Smooth muscle cell (in vitro differentiated cells): ENCODE data around the gene NDUFB10. TPM values are rescaled to one million over a fixed set of nuclear protein-coding genes. Genes with fewer than 3 reads are reported as not detected.

Source experiments
- DNase-seq: peaks from one replicate; lab custom pipeline; 2025; ENCODE audit not compliant: unreplicated experiment; lab: John Stamatoyannopoulos, UW
- H2AFZ ChIP-seq: fragments of 200-600 bp; sonication (generic); 2 replicates; pipeline ENCODE4 v1.6.0; 2016; ENCODE audit warnings: antibody characterized with exemption, low read depth, mild to moderate bottlenecking
- H3F3A ChIP-seq: fragments of 200-600 bp; sonication (generic); 2 replicates; pipeline ENCODE4 v1.6.0; 2017; ENCODE audit warnings: antibody characterized with exemption, low read depth
- H3K27ac ChIP-seq: fragments of 200-600 bp; sonication (generic); 2 replicates; pipeline ENCODE4 v1.5.1; 2016; ENCODE audit warnings: low read depth, mild to moderate bottlenecking
- H3K27me3 ChIP-seq: fragments of 200-600 bp; sonication (generic); 2 replicates; pipeline ENCODE4 v1.6.1; 2016; ENCODE audit warnings: low read depth, mild to moderate bottlenecking
- H3K36me3 ChIP-seq: fragments of 200-600 bp; sonication (generic); 2 replicates; pipeline ENCODE4 v1.5.1; 2016; ENCODE audit warnings: low read depth
- H3K4me1 ChIP-seq: fragments of 200-600 bp; sonication (generic); 2 replicates; pipeline ENCODE4 v1.5.1; 2016; ENCODE audit warnings: low read depth
- H3K4me2 ChIP-seq: fragments of 200-600 bp; sonication (generic); 2 replicates; pipeline ENCODE4 v1.6.0; 2016; ENCODE audit warnings: mild to moderate bottlenecking
- H3K4me3 ChIP-seq: fragments of 200-600 bp; sonication (generic); 2 replicates; pipeline ENCODE4 v1.5.1; 2016; ENCODE audit warnings: mild to moderate bottlenecking
- H3K79me2 ChIP-seq: fragments of 200-600 bp; sonication (generic); 2 replicates; pipeline ENCODE4 v1.6.0; 2016; ENCODE audit warnings: low read depth, mild to moderate bottlenecking
- H3K9ac ChIP-seq: fragments of 200-600 bp; sonication (generic); 2 replicates; pipeline ENCODE4 v1.6.0; 2016; ENCODE audit warnings: low read depth
- H3K9me3 ChIP-seq: fragments of 200-600 bp; sonication (generic); replicated peaks from 2 replicates; pipeline ENCODE4 v1.5.1; 2016; ENCODE audit warnings: low read depth
- H4K20me1 ChIP-seq: fragments of 200-600 bp; sonication (generic); 2 replicates; pipeline ENCODE4 v1.6.0; 2016; ENCODE audit warnings: low read depth
- CTCF ChIP-seq: fragments of 200-600 bp; sonication (generic); IDR thresholded peaks from 2 replicates; pipeline ENCODE4 v1.5.1; 2017; ENCODE audit warnings: borderline replicate concordance, mild to moderate bottlenecking, antibody characterized with exemption; ENCODE audit not compliant: insufficient read depth, poor library complexity, severe bottlenecking
- WGBS: methylation state at CpG from one replicate; pipeline ENCODE4 v1.1.7; 2016; ENCODE audit warnings: low lambda C conversion rate; 5-methylcytosine and 5-hydroxymethylcytosine counted together
- polyA plus RNA-seq: library from polyadenylated mRNA; unstranded; fragments of >200 nt; fragmentation: Nextera tagmentation; extraction: Ambion mirVana; gene quantifications from 2 replicates; pipeline ENCODE4 v1.2.1, GENCODE V29; 2016
- total RNA-seq: library from RNA; depleted of rRNA; stranded (reverse); fragments of >200 nt; gene quantifications from 2 replicates; pipeline ENCODE4 v1.2.3, GENCODE V29; 2014

NDUFB10 gene
- total and polyA plus RNA-seq, 2 experiments from 2014 or later, result 176 to 295 TPM

- WGBS, result 94% methylated on average over 9 of the region's 9 CpGs
- no peaks in the 10 kb centered on the region for H3K9me3 ChIP-seq
- no peak for DNase-seq
- no peak overlapping the region for H3K4me3 ChIP-seq
- no peaks in the 10 kb centered on the region for H3F3A ChIP-seq
- no peak overlapping the region for H3K4me2 ChIP-seq
- H3K9ac ChIP-seq, result no peak overlapping the region
- no peak overlapping the region for H2AFZ ChIP-seq
- no peaks in the 10 kb centered on the region for H3K36me3 ChIP-seq
- TF ChIP-seq CTCF, result no peak
- no peaks in the 10 kb centered on the region for H3K27me3 ChIP-seq
- no peaks in the 10 kb centered on the region for H4K20me1 ChIP-seq
- no peak overlapping the region for H3K27ac ChIP-seq
- no peaks in the 10 kb centered on the region for H3K79me2 ChIP-seq
- H3K4me1 ChIP-seq, result peaks cover 3% of the 10 kb centered on the region
Observed at GRCh38 chr16:1947369-1947670, 12.0 kb upstream of the NDUFB10 start.

- H3F3A ChIP-seq, result no peaks in the 10 kb centered on the region
- no peak overlapping the region for H3K4me2 ChIP-seq
- no peak overlapping the region for H3K4me3 ChIP-seq
- H3K79me2 ChIP-seq, result no peaks in the 10 kb centered on the region
- DNase-seq, result no peak
- H3K36me3 ChIP-seq, result no peaks in the 10 kb centered on the region
- no peaks in the 10 kb centered on the region for H3K9me3 ChIP-seq
- no peaks in the 10 kb centered on the region for H3K4me1 ChIP-seq
- no peak overlapping the region for H2AFZ ChIP-seq
- H3K9ac ChIP-seq, result no peak overlapping the region
- H4K20me1 ChIP-seq, result no peaks in the 10 kb centered on the region
- no peak overlapping the region for H3K27ac ChIP-seq
- H3K27me3 ChIP-seq, result no peaks in the 10 kb centered on the region
- no peak for TF ChIP-seq CTCF
- 98% methylated on average over 6 of the region's 11 CpGs for WGBS
Observed at GRCh38 chr16:1949507-1949906, 9.8 kb upstream of the NDUFB10 start.

- DNase-seq, result no peak
- Histone ChIP-seq H3K9me3 (no peaks in the 10 kb centered on the region), H3K27me3 (no peaks in the 10 kb centered on the region), H2AFZ (no peak overlapping the region), H3K4me2 (no peak overlapping the region), H3K4me3 (no peak overlapping the region), H3K27ac (no peak overlapping the region), H4K20me1 (no peaks in the 10 kb centered on the region), H3K36me3 (no peaks in the 10 kb centered on the region), H3F3A (no peaks in the 10 kb centered on the region), H3K4me1 (no peaks in the 10 kb centered on the region), H3K79me2 (no peaks in the 10 kb centered on the region), H3K9ac (no peak overlapping the region)
- TF ChIP-seq CTCF, result no peak
- WGBS, result 83% methylated on average over 5 of the region's 7 CpGs
Observed at GRCh38 chr16:1950047-1950446, 9.3 kb upstream of the NDUFB10 start.

- Histone ChIP-seq H3K9me3 (no peaks in the 10 kb centered on the region), H3F3A (no peaks in the 10 kb centered on the region), H3K4me2 (no peak overlapping the region), H3K79me2 (no peaks in the 10 kb centered on the region), H3K9ac (no peak overlapping the region), H3K27ac (no peak overlapping the region), H4K20me1 (no peaks in the 10 kb centered on the region), H2AFZ (no peak overlapping the region), H3K4me3 (no peak overlapping the region), H3K36me3 (no peaks in the 10 kb centered on the region), H3K27me3 (no peaks in the 10 kb centered on the region), H3K4me1 (no peaks in the 10 kb centered on the region)
- DNase-seq, result no peak
- no peak for TF ChIP-seq CTCF
- 89% methylated on average over 19 of the region's 19 CpGs for WGBS
Observed at GRCh38 chr16:1950559-1950958, 8.8 kb upstream of the NDUFB10 start.
